ENCODE measurements around the gene DISP2.

DISP2 gene

GRCh38 chr15:40365624-40366456 is 7.8 kb downstream of the DISP2 start:
- DNase-seq (ENCODE audit: low spot score) = no peak

GRCh38 chr15:40366457-40367370 is 8.7 kb downstream of the DISP2 start:
- no peak for DNase-seq (ENCODE audit: low spot score)

GRCh38 chr15:40367371-40367685 is 9.3 kb downstream of the DISP2 start:
- no peak for DNase-seq (ENCODE audit: low spot score)

GRCh38 chr15:40367686-40368611 is 9.9 kb downstream of the DISP2 start:
- DNase-seq (ENCODE audit: low spot score) = peak; percentile 95

- DNase-seq (ENCODE audit: low spot score) = no peak
Measured at GRCh38 chr15:40368719-40369473, 10.9 kb downstream of the DISP2 start.

GRCh38 chr15:40369474-40369869 is 11.5 kb downstream of the DISP2 start:
- DNase-seq (ENCODE audit: low spot score) = no peak

GRCh38 chr15:40369971-40370370 is 12.0 kb downstream of the DISP2 start:
- no peak for DNase-seq (ENCODE audit: low spot score)

GRCh38 chr15:40372981-40373380 is 15.0 kb downstream of the DISP2 start:
- DNase-seq (ENCODE audit: low spot score) = no peak

GRCh38 chr15:40377606-40378005 is 19.6 kb downstream of the DISP2 start:
- DNase-seq (ENCODE audit: low spot score) = no peak

- no peak for DNase-seq (ENCODE audit: low spot score)
Measured at GRCh38 chr15:40379374-40379773, 21.4 kb downstream of the DISP2 start.

- DNase-seq (ENCODE audit: low spot score) = peak; percentile 92
Measured at GRCh38 chr15:40379853-40380252, 21.8 kb downstream of the DISP2 start.

GRCh38 chr15:40380636-40381035 is 22.6 kb downstream of the DISP2 start:
- no peak for DNase-seq (ENCODE audit: low spot score)

GRCh38 chr15:40381818-40382529 is 24.0 kb downstream of the DISP2 start:
- DNase-seq (ENCODE audit: low spot score) = no peak

- peak; percentile 95 for DNase-seq (ENCODE audit: low spot score)
Measured at GRCh38 chr15:40382580-40383456, 24.8 kb downstream of the DISP2 start, which contains the start of gene KNSTRN. KNSTRN (plus strand) TSS chr15:40382721; CDS start chr15:40382836, 115 bp downstream.

GRCh38 chr15:40386480-40386879 is 28.5 kb downstream of the DISP2 start:
- DNase-seq (ENCODE audit: low spot score) = no peak

- DNase-seq (ENCODE audit: low spot score) = no peak
Measured at GRCh38 chr15:40388941-40389823, 31.2 kb downstream of the DISP2 start.

GRCh38 chr15:40389824-40390595 is 32.0 kb downstream of the DISP2 start:
- DNase-seq (ENCODE audit: low spot score) = no peak

Data from AG20443 (cell line).